Measurements from ENCODE around the gene S1PR5.
"Not testable (repeated sequence)": the region's sequence is repeated elsewhere in the genome, so short reads cannot be mapped to it uniquely, and the experiment has no call there.

Gene S1PR5

DNA sequence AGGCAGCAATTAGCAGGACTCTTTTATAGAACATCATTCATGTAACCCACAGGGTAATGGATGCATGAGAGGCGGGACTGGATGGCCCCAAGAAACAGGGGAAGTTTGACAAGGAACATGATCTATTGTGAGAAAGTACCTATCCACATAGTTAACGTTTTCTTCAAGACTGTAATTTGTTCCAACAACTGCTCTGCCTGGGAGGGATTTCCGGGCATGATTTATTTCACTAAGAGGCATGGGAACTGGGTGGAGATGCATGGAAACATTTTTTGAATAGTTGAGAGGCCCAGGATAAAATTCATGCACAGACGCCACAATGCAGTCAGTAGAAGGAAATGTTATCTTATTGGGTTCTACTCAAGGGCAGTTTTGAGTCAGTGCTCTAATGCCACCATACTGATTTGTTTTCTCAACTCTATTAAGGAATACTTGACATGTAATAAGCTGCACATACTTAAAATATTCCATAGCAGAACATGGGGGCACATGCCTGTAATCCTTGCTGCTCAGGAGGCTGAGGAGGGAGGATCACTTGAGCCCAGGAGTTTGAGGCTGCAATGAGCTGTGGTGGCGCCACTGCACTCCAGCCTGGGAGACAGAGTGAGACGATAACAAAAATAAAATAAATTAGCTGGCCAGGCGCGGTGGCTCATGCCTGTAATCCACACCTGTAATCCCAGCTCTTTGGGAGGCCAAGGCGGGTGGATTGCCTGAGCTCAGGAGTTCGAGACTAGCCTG is 16.6 kb upstream of the S1PR5 start:
- H3K9me3 Mint-ChIP-seq, result no peaks in the 10 kb centered on the region
- no peaks in the 10 kb centered on the region for H3K36me3 Mint-ChIP-seq (ENCODE audit: low read depth)
- no peak for DNase-seq
- no peak overlapping the region for H3K27ac Mint-ChIP-seq
- H3K4me1 Mint-ChIP-seq, result peaks cover 5% of the 10 kb centered on the region
- H3K4me3 Mint-ChIP-seq, result no peak overlapping the region
- H3K27me3 Mint-ChIP-seq, result peaks cover 14% of the 10 kb centered on the region
- ATAC-seq, result no peak

DNA sequence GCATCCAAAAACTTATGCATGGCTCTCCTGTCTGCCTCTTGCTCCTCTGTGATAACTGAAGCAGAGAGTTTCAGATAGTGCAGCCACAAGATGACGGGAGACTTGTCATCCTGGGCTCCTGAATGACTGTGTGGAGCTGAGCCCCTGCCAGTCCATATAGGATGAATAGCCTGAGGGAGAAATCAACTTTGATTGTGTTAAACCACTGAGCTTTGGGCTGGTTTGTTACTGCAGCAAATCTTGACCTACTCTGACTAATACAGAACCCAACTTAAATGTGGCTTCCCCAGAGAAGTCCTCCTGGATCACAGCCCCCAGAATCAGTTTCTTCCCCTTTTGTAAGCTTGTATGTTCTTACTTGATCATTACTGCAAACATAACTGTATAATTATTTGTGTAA is 15.2 kb upstream of the S1PR5 start:
- H3K4me1 Mint-ChIP-seq, result no peaks in the 10 kb centered on the region
- H3K4me3 Mint-ChIP-seq, result no peak overlapping the region
- H3K9me3 Mint-ChIP-seq, result no peaks in the 10 kb centered on the region
- no peaks in the 10 kb centered on the region for H3K36me3 Mint-ChIP-seq (ENCODE audit: low read depth)
- H3K27ac Mint-ChIP-seq, result no peak overlapping the region
- DNase-seq (no peak), ATAC-seq (no peak)
- H3K27me3 Mint-ChIP-seq, result peaks cover 6% of the 10 kb centered on the region

DNA sequence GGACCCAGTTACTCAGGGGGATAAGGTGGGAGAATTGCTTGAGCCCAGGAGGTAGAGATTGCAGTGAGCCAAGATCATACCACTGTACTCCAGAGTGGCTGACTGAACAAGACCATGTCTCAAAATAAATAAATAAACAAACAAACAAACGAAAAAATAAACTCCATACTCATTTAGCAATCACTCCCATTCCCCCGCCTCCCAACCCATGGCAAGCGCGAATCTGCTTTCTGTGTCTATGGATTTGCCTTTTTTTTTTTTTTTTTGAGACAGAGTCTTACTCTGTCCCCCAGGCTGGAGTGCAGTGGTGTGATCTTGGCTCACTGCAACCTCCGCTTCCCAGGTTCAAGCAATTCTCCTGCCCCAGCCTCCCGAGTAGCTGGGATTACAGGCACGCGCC is 9.6 kb upstream of the S1PR5 start:
- H3K27ac Mint-ChIP-seq; H3K4me1 Mint-ChIP-seq; H3K9me3 Mint-ChIP-seq; H3K4me3 Mint-ChIP-seq; ATAC-seq; H3K27me3 Mint-ChIP-seq; DNase-seq; H3K36me3 Mint-ChIP-seq (ENCODE audit: low read depth): not testable (repeated sequence)

DNA sequence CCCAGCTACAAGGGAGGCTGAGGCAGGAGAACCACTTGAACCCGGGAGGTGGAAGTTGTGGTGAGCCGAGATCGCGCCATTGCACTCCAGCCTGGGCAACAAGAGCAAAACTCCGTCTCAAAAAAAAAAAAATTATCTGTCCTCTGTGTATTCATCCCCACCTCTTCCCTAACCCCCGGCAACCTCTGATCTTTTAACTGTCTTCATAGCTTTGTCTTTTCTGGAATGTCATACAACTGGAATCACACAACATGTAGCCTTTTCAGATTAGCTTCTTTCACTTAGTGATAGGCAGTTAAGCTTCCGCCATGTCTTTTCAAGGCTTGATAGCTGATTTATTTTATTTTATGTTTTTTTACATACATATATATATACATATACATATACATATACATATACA is 8.4 kb upstream of the S1PR5 start:
- ATAC-seq (no peak), DNase-seq (no peak)
- Mint-ChIP-seq H3K4me1 (no peaks in the 10 kb centered on the region), H3K4me3 (no peak overlapping the region), H3K27me3 (peaks cover 1% of the 10 kb centered on the region), H3K9me3 (no peaks in the 10 kb centered on the region), H3K36me3 (ENCODE audit: low read depth) (no peaks in the 10 kb centered on the region), H3K27ac (no peak overlapping the region)

- no peak overlapping the region for H3K27ac Mint-ChIP-seq
- no peak for DNase-seq
- no peak overlapping the region for H3K4me3 Mint-ChIP-seq
- peaks cover 13% of the 10 kb centered on the region for H3K4me1 Mint-ChIP-seq
- H3K27me3 Mint-ChIP-seq, result peaks cover 19% of the 10 kb centered on the region
- no peaks in the 10 kb centered on the region for H3K36me3 Mint-ChIP-seq (ENCODE audit: low read depth)
- no peaks in the 10 kb centered on the region for H3K9me3 Mint-ChIP-seq
- ATAC-seq, result no peak
Measured at GRCh38 chr19:10523135-10523636, 5.9 kb upstream of the S1PR5 start.

DNA sequence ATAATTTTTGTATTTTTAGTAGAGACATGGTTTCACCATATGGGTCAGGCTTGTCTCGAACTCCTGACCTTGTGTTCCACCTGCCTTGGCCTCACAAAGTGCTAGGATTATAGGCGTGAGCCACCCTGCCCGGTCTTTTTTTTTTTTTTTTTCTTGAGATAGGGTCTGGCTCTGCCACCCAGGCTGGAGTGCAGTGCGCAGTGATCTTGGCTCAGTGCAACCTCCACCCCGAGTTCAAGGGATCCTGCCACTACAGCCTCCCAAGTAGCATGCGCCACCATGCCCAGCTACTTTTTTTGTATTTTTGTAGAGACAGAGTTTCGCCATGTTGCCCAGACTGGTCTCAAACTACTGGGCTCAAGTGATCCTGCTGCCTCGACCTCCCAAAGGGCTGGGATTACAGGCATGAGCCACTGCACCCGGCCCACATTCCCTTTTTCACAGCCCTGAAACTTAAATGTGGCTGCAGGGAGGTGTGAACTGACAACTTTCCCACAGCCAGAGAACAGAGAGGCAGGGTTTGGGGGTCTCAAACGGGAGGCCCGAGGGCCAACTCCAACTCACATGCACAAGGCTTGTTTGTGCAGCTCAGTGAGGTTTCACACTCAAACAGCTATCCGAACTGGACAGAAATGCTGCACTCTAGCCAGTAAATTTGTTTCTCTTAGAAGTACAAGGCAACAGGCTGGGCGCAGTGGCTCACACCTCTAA is 4.4 kb upstream of the S1PR5 start:
- peaks cover 26% of the 10 kb centered on the region for H3K27me3 Mint-ChIP-seq
- H3K36me3 Mint-ChIP-seq (ENCODE audit: low read depth), result no peaks in the 10 kb centered on the region
- H3K9me3 Mint-ChIP-seq, result no peaks in the 10 kb centered on the region
- ATAC-seq, result no peak
- no peak overlapping the region for H3K27ac Mint-ChIP-seq
- no peak overlapping the region for H3K4me3 Mint-ChIP-seq
- H3K4me1 Mint-ChIP-seq, result peaks cover 20% of the 10 kb centered on the region
- DNase-seq, result no peak

DNA sequence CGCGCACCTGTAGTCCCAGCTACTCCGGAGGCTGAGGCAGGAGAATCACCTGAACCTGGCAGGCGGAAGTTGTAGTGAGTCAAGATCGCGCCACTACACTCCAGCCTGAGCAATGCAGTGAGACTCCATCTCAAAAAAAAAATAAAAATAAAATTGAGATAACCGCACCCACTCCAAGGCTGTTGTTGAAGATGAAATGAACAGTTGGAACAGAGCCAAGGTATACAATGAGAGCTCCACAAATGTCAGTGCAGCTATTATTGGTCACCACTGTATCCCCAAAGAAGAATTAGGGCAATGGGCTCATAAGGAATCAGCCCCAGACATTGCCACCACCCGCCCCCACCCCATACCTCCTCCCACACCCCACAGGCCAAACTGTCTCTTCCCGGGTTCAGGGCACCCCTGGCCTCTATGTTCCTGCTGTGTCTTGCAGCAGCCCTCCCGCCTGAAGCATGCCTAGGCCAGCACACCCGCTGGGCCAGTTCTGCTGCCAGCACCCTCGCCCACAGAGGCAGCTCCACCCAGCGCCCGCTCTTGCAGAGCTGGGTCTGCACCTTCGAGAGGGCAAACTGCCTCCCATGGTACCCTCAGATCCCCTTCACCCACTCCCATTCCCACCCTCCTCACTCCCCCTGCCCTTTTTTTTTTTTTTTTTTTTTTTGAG is 3.5 kb upstream of the S1PR5 start:
- DNase-seq (no peak), ATAC-seq (no peak)
- no peaks in the 10 kb centered on the region for H3K9me3 Mint-ChIP-seq
- H3K27me3 Mint-ChIP-seq, result peaks cover 34% of the 10 kb centered on the region
- H3K27ac Mint-ChIP-seq, result no peak overlapping the region
- H3K4me3 Mint-ChIP-seq, result no peak overlapping the region
- no peaks in the 10 kb centered on the region for H3K36me3 Mint-ChIP-seq (ENCODE audit: low read depth)
- H3K4me1 Mint-ChIP-seq, result peaks cover 21% of the 10 kb centered on the region

DNA sequence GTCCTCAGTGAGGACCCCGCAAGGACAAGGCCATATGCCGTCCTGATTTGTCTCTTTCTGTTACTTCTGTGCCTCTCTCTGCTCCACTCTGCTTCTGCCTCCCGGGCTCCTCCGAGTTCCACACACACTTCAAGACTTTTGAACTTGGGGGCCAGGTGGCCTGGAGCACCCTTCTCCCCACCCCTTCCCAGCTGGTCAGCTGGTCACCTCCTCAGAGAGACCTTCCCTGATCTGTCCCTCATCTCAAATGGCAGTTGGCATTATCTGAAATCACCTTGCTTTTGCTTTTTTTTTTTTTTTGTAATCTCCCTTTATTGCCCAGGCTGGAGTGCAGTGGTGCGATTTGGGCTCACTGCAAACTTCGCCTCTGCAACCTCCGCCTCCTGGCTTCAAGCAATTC is 2.2 kb upstream of the S1PR5 start:
- DNase-seq (no peak), ATAC-seq (no peak)
- Mint-ChIP-seq H3K4me1 (peaks cover 23% of the 10 kb centered on the region), H3K9me3 (no peaks in the 10 kb centered on the region), H3K36me3 (ENCODE audit: low read depth) (no peaks in the 10 kb centered on the region), H3K27me3 (peaks cover 45% of the 10 kb centered on the region), H3K4me3 (no peak overlapping the region), H3K27ac (no peak overlapping the region)

- H3K27ac Mint-ChIP-seq, result no peak overlapping the region
- peaks cover 25% of the 10 kb centered on the region for H3K4me1 Mint-ChIP-seq
- DNase-seq (no peak), ATAC-seq (no peak)
- H3K9me3 Mint-ChIP-seq, result no peaks in the 10 kb centered on the region
- H3K4me3 Mint-ChIP-seq, result peak overlapping the region; percentile 50
- no peaks in the 10 kb centered on the region for H3K36me3 Mint-ChIP-seq (ENCODE audit: low read depth)
- H3K27me3 Mint-ChIP-seq, result peaks cover 47% of the 10 kb centered on the region
Measured at GRCh38 chr19:10518444-10519361, 1.5 kb upstream of the S1PR5 start.

- no peaks in the 10 kb centered on the region for H3K9me3 Mint-ChIP-seq
- H3K27me3 Mint-ChIP-seq, result peaks cover 55% of the 10 kb centered on the region
- no peak for ATAC-seq
- H3K4me1 Mint-ChIP-seq, result peaks cover 29% of the 10 kb centered on the region
- DNase-seq, result no peak
- H3K4me3 Mint-ChIP-seq, result peak overlapping the region; percentile 50
- H3K36me3 Mint-ChIP-seq (ENCODE audit: low read depth), result no peaks in the 10 kb centered on the region
- H3K27ac Mint-ChIP-seq, result no peak overlapping the region
Measured at GRCh38 chr19:10517760-10518443, 655 bp upstream of the S1PR5 start.

- H3K4me1 Mint-ChIP-seq, result peaks cover 29% of the 10 kb centered on the region
- no peak overlapping the region for H3K27ac Mint-ChIP-seq
- H3K36me3 Mint-ChIP-seq (ENCODE audit: low read depth), result no peaks in the 10 kb centered on the region
- H3K4me3 Mint-ChIP-seq, result peak overlapping the region; percentile 24
- peaks cover 58% of the 10 kb centered on the region for H3K27me3 Mint-ChIP-seq
- DNase-seq, result no peak
- ATAC-seq, result no peak
- no peaks in the 10 kb centered on the region for H3K9me3 Mint-ChIP-seq
Measured at GRCh38 chr19:10516671-10517286, 468 bp downstream of the S1PR5 start.

DNA sequence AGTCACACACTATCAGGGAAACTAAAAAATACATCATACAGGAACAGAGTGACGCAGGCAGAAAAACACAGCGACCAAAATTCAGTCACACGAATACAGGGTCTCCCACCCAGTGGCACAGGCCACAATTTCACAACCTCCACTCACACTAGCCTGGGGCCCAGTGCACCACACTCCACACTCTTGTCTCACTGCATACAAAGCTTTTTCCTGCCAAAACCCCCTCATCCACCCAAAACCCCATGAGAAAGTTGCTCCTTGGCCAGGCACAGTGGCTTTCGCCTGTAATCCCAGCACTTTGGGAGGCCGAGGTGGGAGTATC is 1.2 kb downstream of the S1PR5 start:
- H3K27me3 Mint-ChIP-seq, result peaks cover 58% of the 10 kb centered on the region
- H3K27ac Mint-ChIP-seq, result no peak overlapping the region
- DNase-seq, result no peak
- peak overlapping the region; percentile 24 for H3K4me3 Mint-ChIP-seq
- no peak for ATAC-seq
- H3K36me3 Mint-ChIP-seq (ENCODE audit: low read depth), result no peaks in the 10 kb centered on the region
- H3K4me1 Mint-ChIP-seq, result peaks cover 29% of the 10 kb centered on the region
- no peaks in the 10 kb centered on the region for H3K9me3 Mint-ChIP-seq

DNA sequence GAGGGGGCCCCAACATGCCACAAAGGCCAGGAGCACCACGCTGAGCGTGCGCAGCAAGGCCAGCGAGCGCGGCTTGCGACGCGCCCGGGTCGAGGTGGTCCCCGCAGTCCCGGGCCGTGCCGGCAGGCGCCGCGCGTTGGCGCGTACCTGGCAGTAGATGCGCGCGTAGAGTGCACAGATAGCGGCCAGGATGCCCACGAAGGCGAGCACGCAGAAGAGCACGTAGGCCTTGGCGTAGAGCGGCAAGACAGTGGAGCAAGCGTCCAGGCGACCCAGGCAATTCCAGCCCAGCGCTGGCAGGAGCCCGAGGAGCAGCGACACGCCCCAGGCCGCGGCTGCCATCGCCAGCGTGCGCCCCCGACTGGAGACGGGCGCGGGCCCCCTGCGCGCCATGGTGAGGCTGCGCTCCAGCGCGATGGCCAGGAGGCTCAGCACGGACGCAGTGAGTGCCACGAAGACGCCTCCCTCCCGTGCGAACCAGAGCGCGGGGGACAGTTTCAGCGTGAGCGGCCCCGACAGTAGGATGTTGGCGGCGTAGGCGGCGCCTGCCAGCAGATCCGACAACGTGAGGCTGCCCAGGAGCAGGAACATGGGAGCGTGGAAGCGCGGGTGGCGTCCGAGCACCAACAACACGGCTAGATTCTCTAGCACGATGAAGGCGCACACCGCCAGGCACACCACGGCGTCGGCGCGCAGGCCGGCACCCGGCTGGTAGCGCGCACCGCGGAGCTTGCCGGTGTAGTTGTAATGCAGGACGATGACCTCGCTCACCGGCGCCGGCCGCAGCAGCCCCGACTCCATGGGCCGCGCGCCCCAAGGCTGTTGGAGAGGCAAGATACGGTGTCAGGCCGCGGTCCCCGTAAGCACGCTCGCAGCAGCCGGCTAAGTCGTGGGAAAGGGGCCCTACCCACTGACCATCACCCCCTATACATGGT is 2.8 kb downstream of the S1PR5 start:
- Mint-ChIP-seq H3K9me3 (no peaks in the 10 kb centered on the region), H3K4me1 (peaks cover 30% of the 10 kb centered on the region), H3K27me3 (peaks cover 53% of the 10 kb centered on the region), H3K4me3 (peak overlapping the region; percentile 59), H3K36me3 (ENCODE audit: low read depth) (no peaks in the 10 kb centered on the region), H3K27ac (no peak overlapping the region)
- peak; percentile 57 for ATAC-seq
- DNase-seq, result peak; percentile 52
